Loucy (cell line): ENCODE results near the gene BRINP3.

Experiments
- H2AFZ ChIP-seq: fragments of 200-600 bp; sonication (generic); 2 replicates; pipeline ENCODE4 v1.6.0; 2016; ENCODE audit warnings: antibody characterized with exemption, mild to moderate bottlenecking, low read length, moderate library complexity
- H3F3A ChIP-seq: fragments of 200-600 bp; 2 replicates; pipeline ENCODE4 v1.6.0; 2016; ENCODE audit warnings: antibody characterized with exemption, low read depth, mild to moderate bottlenecking
- H3K27me3 ChIP-seq: fragments of 200-600 bp; sonication (generic); 2 replicates; pipeline ENCODE4 v1.6.1; 2014; ENCODE audit warnings: low read length, mild to moderate bottlenecking; ENCODE audit not compliant: insufficient read depth, poor library complexity, severe bottlenecking
- H3K36me3 ChIP-seq: fragments of 200-600 bp; sonication (generic); 2 replicates; pipeline ENCODE4 v1.6.1; 2016; ENCODE audit warnings: low read length; ENCODE audit not compliant: insufficient read depth
- H3K4me1 ChIP-seq: fragments of 200-600 bp; sonication (generic); 2 replicates; pipeline ENCODE4 v1.5.1; 2014; ENCODE audit warnings: low read length, mild to moderate bottlenecking; ENCODE audit not compliant: insufficient read depth, poor library complexity, severe bottlenecking
- H3K4me2 ChIP-seq: fragments of 200-600 bp; sonication (generic); 2 replicates; pipeline ENCODE4 v1.6.0; 2014; ENCODE audit warnings: antibody characterized with exemption, low read length, low read depth, mild to moderate bottlenecking; ENCODE audit not compliant: poor library complexity, severe bottlenecking
- H3K4me3 ChIP-seq: fragments of 200-600 bp; sonication (generic); 2 replicates; pipeline ENCODE4 v1.5.1; 2014; ENCODE audit warnings: low read length, mild to moderate bottlenecking, mixed read lengths; ENCODE audit not compliant: poor library complexity, severe bottlenecking
- H3K79me2 ChIP-seq: fragments of 200-600 bp; sonication (generic); 2 replicates; pipeline ENCODE4 v1.6.1; 2014; ENCODE audit warnings: low read length; ENCODE audit not compliant: insufficient read depth
- H3K9ac ChIP-seq: fragments of 200-600 bp; sonication (generic); 2 replicates; pipeline ENCODE4 v1.6.0; 2014; ENCODE audit warnings: mild to moderate bottlenecking, low read depth, low read length, moderate library complexity; ENCODE audit not compliant: poor library complexity, severe bottlenecking
- H3K9me2 ChIP-seq: fragments of 200-600 bp; sonication (generic); replicated peaks from 2 replicates; pipeline ENCODE4 v1.6.1; 2016; ENCODE audit warnings: low read depth, low read length, mixed read lengths
- H3K9me3 ChIP-seq: fragments of 200-600 bp; sonication (generic); 2 replicates; pipeline ENCODE4 v1.6.1; 2014; ENCODE audit warnings: mild to moderate bottlenecking, antibody characterized with exemption, low read length, low read depth; ENCODE audit not compliant: insufficient read depth
- H4K20me1 ChIP-seq: fragments of 200-600 bp; sonication (generic); 2 replicates; pipeline ENCODE4 v1.6.0; 2014; ENCODE audit warnings: antibody characterized with exemption, low read length, mild to moderate bottlenecking; ENCODE audit not compliant: insufficient read depth, poor library complexity, severe bottlenecking
- CTCF ChIP-seq: fragments of 200-600 bp; sonication (generic); conservative IDR thresholded peaks from 2 replicates; pipeline ENCODE4 v1.5.1; 2014; ENCODE audit warnings: mild to moderate bottlenecking, antibody characterized with exemption, low read length
- EZH2phosphoT487 ChIP-seq: fragments of 200-600 bp; IDR thresholded peaks from 2 replicates; pipeline ENCODE4 v1.6.1; 2018; ENCODE audit warnings: antibody characterized with exemption, mild to moderate bottlenecking, moderate library complexity, borderline replicate concordance

The BRINP3 gene

GRCh38 chr1:190176776-190177175, 300.9 kb downstream of the BRINP3 start:
- Histone ChIP-seq H3K79me2 (no peaks in the 10 kb centered on the region), H3K4me1 (no peaks in the 10 kb centered on the region), H3K9me3 (no peaks in the 10 kb centered on the region), H4K20me1 (no peaks in the 10 kb centered on the region), H3K27me3 (no peaks in the 10 kb centered on the region), H3K9ac (no peak overlapping the region), H3K4me3 (no peak overlapping the region), H3F3A (no peaks in the 10 kb centered on the region), H3K9me2 (no peaks in the 10 kb centered on the region), H3K36me3 (no peaks in the 10 kb centered on the region), H3K4me2 (no peak overlapping the region), H2AFZ (no peak overlapping the region)
- TF ChIP-seq EZH2phosphoT487 (no peak), CTCF (no peak)

- no peaks in the 10 kb centered on the region for H4K20me1 ChIP-seq
- TF ChIP-seq EZH2phosphoT487 (no peak), CTCF (no peak)
- H2AFZ ChIP-seq, result no peak overlapping the region
- no peaks in the 10 kb centered on the region for H3K9me3 ChIP-seq
- H3K79me2 ChIP-seq, result no peaks in the 10 kb centered on the region
- no peaks in the 10 kb centered on the region for H3K27me3 ChIP-seq
- no peaks in the 10 kb centered on the region for H3F3A ChIP-seq
- H3K9ac ChIP-seq, result no peak overlapping the region
- no peak overlapping the region for H3K4me2 ChIP-seq
- H3K4me1 ChIP-seq, result no peaks in the 10 kb centered on the region
- H3K36me3 ChIP-seq, result no peaks in the 10 kb centered on the region
- no peaks in the 10 kb centered on the region for H3K9me2 ChIP-seq
- H3K4me3 ChIP-seq, result no peak overlapping the region
Measured at GRCh38 chr1:190175320-190175719, 302.3 kb downstream of the BRINP3 start.

GRCh38 chr1:190172651-190173430, 304.8 kb downstream of the BRINP3 start:
- Histone ChIP-seq H3K4me2 (no peak overlapping the region), H3K4me3 (no peak overlapping the region), H3K27me3 (no peaks in the 10 kb centered on the region), H3K79me2 (no peaks in the 10 kb centered on the region), H3F3A (no peaks in the 10 kb centered on the region), H3K9me2 (no peaks in the 10 kb centered on the region), H3K9ac (no peak overlapping the region), H3K36me3 (no peaks in the 10 kb centered on the region), H3K9me3 (no peaks in the 10 kb centered on the region), H2AFZ (no peak overlapping the region), H3K4me1 (no peaks in the 10 kb centered on the region), H4K20me1 (no peaks in the 10 kb centered on the region)
- no peak for TF ChIP-seq EZH2phosphoT487
- no peak for TF ChIP-seq CTCF
